Tibial artery (tissue), 4 donors: ENCODE data around the gene CDH4.

Experiments
- DNase-seq, 2 donors: peaks; one replicate each; pipeline ENCODE4 v3.0.0-alpha.2; 2019
- H3K27ac ChIP-seq, 2 donors: fragments of 200-600 bp; sonication (generic) in 1 of 2; 1 replicate in 1 of 2; 2 replicates in 1 of 2; pipeline ENCODE4 v1.5.1; 2018 to 2019; ENCODE audit warnings: mild to moderate bottlenecking in 1 of 2
- H3K27me3 ChIP-seq, 2 donors: fragments of 200-600 bp; sonication (generic) in 1 of 2; one replicate each; pipeline versions ENCODE4 v1.5.1 to v1.6.0; 2016 to 2019
- H3K36me3 ChIP-seq, 3 donors: fragments of 200-600 bp; sonication (generic) in 2 of 3; one replicate each; pipeline ENCODE4 v1.5.1; 2016 to 2019; ENCODE audit warnings: mild to moderate bottlenecking in 2 of 3
- H3K4me1 ChIP-seq, 4 donors: fragments of 200-600 bp; sonication (generic) in 2 of 4; 1 replicate in 3 of 4; 2 replicates in 1 of 4; pipeline ENCODE4 v1.5.1; 2016 to 2019
- H3K4me3 ChIP-seq, 2 donors: fragments of 200-600 bp; sonication (generic) in 1 of 2; 1 replicate in 1 of 2; 2 replicates in 1 of 2; pipeline ENCODE4 v1.5.1; 2018 to 2019; ENCODE audit warnings: mild to moderate bottlenecking in 2 of 2
- H3K9me3 ChIP-seq, 3 donors: fragments of 200-600 bp; sonication (generic) in 1 of 3; one replicate each; pipeline ENCODE4 v1.5.1; 2016 to 2019
- CTCF ChIP-seq, 2 experiments: fragments of 200-600 bp in 1 of 2; fragments of 450-650 bp in 1 of 2; IDR thresholded peaks; one replicate each; pipeline ENCODE4 v1.5.1; 2017 to 2019; ENCODE audit warnings: antibody characterized with exemption in 2 of 2, mild to moderate bottlenecking in 1 of 2, moderate library complexity in 1 of 2
- intact Hi-C: fragments of 100-400 bp; cut with DNase I; formaldehyde crosslinking; loops from one replicate; pipeline ENCODE4 v1.15.0; 2023; ENCODE audit warnings: low total_unique reads

CDH4 gene

GRCh38 chr20:61252601-61253263 lies 671 bp downstream of the CDH4 start:
- H3K9me3 ChIP-seq = no peaks in the 10 kb centered on the region
- intact Hi-C loops = no loop called here
- H3K4me1 ChIP-seq = peaks cover 0 to 19% (median 14%) of the 10 kb centered on the region in 4 donors
- no peak for DNase-seq
- H3K36me3 ChIP-seq = no peaks in the 10 kb centered on the region
- peaks cover 0 to 82% of the 10 kb centered on the region in 2 donors for H3K27me3 ChIP-seq
- H3K4me3 ChIP-seq = peak overlapping the region in 1 of 2 donors; percentile 36
- H3K27ac ChIP-seq = no peak overlapping the region
- no peak for TF ChIP-seq CTCF (IDR thresholded peaks at IDR 0.05)

DNA sequence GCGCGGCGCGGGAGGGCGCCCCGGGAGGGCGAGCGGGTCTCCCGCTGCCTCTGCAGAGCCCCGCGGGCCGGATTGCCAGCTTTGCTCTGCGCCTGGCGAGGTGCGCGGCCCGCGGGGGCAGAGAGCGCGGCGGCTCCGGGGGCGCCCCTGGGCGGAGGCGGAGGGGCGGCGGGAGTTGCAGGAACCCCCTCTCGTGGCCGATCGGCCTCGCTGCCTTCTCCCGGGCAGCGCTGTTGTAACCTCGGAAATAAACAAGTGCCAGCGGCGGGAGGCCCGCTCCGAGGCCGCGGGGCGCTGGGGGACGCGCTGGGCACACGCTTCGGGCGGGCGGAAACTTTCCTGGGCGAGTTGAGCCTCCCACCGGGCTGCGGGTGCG lies 1.2 kb downstream of the CDH4 start:
- H3K9me3 ChIP-seq = no peaks in the 10 kb centered on the region
- H3K4me1 ChIP-seq = peaks cover 0 to 19% (median 14%) of the 10 kb centered on the region in 4 donors
- no peak overlapping the region for H3K27ac ChIP-seq
- DNase-seq = no peak
- peak overlapping the region in 1 of 2 donors; percentile 36 for H3K4me3 ChIP-seq
- no peak for TF ChIP-seq CTCF (IDR thresholded peaks at IDR 0.05)
- intact Hi-C loops = no loop called here
- no peaks in the 10 kb centered on the region for H3K36me3 ChIP-seq
- peaks cover 0 to 76% of the 10 kb centered on the region in 2 donors for H3K27me3 ChIP-seq

DNA sequence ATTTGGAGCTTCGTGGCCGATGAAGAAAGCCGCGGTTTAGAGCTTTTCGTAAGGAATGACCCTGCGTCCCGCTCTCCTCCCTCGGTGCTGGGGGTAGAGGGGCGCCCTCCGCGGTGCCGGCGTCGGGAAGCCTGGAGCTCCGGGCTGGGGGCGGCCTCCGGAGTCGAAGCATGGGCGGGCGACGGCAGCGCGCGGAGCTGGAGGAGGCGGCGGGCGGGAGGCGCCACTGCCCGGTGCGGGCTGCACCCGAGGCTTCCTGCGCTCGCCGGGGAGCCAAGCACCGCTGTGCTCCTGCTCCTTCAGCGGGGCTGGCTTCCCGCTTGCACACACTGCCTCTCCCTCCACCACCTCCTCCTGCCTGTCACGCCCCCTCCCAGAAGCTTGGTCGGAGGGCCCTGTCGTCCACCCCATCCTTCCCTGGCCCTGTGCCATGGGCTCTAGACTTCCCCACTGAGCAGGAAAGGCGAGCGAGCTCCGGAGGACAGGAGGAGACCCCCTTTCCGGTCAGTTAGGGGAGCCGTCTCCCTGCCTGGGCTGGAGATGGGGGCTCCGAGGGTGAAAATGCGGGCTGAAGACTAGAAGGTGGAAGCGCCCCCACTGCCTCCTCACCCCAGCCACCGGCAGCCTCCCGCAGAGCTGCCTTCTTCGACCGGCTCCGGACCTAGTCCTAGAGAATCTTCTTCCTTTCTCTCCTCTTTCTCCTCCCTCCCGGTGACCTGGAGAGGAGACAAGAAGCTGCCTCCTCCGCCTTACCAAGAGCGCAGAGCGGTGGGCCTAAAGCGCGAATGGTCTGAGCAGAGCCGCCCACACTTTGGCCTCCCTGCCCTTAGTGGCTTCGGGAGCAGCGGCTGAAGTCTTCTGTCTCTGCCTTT lies 1.8 kb downstream of the CDH4 start:
- intact Hi-C loops = no loop called here
- H3K4me1 ChIP-seq = peaks cover 0 to 19% (median 14%) of the 10 kb centered on the region in 4 donors
- no peak for DNase-seq
- H3K4me3 ChIP-seq = peak overlapping the region in 1 of 2 donors; percentile 36
- H3K27ac ChIP-seq = no peak overlapping the region
- H3K36me3 ChIP-seq = no peaks in the 10 kb centered on the region
- TF ChIP-seq CTCF (IDR thresholded peaks at IDR 0.05) = no peak
- H3K9me3 ChIP-seq = no peaks in the 10 kb centered on the region
- H3K27me3 ChIP-seq = peaks cover 0 to 70% of the 10 kb centered on the region in 2 donors

GRCh38 chr20:61254881-61255626 lies 3.0 kb downstream of the CDH4 start:
- no peak for TF ChIP-seq CTCF (IDR thresholded peaks at IDR 0.05)
- no peaks in the 10 kb centered on the region for H3K36me3 ChIP-seq
- H3K4me1 ChIP-seq = peaks cover 0 to 19% (median 14%) of the 10 kb centered on the region in 4 donors
- peaks cover 0 to 61% of the 10 kb centered on the region in 2 donors for H3K27me3 ChIP-seq
- no peak for DNase-seq
- intact Hi-C loops = no loop called here
- no peak overlapping the region for H3K27ac ChIP-seq
- no peaks in the 10 kb centered on the region for H3K9me3 ChIP-seq
- H3K4me3 ChIP-seq = no peak overlapping the region

DNA sequence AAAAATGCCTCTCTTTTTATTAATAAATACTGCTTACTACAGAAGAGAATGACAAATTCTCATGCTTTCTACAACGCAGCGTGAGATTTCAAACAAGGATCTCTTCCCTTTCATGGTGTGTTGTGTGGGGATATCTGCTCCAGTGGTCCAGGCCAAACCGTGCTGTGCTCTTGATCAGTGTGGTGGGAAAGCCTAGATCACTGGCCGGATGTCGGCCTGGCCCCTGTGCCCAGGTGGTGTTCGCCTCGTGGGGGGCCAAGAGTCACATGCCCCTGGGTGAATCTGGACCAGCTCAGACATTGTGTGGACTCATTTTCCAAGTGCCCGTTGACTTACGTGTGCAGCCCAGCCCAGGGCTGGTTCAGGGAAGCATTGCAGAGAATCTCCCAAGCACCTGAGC lies 4.3 kb downstream of the CDH4 start:
- intact Hi-C loops = no loop called here
- H3K9me3 ChIP-seq = no peaks in the 10 kb centered on the region
- TF ChIP-seq CTCF (IDR thresholded peaks at IDR 0.05) = no peak
- peaks cover 0 to 19% (median 14%) of the 10 kb centered on the region in 4 donors for H3K4me1 ChIP-seq
- no peaks in the 10 kb centered on the region for H3K36me3 ChIP-seq
- no peak for DNase-seq
- no peak overlapping the region for H3K27ac ChIP-seq
- peaks cover 0 to 48% of the 10 kb centered on the region in 2 donors for H3K27me3 ChIP-seq
- no peak overlapping the region for H3K4me3 ChIP-seq
